Lower lobe of right lung (tissue), 2 donors: Measurements from ENCODE around the gene FHAD1. TPM values are rescaled to one million over a fixed set of nuclear protein-coding genes. Genes with fewer than 3 reads are reported as not detected.

ENCODE experiments used
- ATAC-seq, 2 donors: fragments of 200-7000 bp; cut with Tn5 transposase; one replicate each; pipeline ENCODE4 v1.9.1; 2020 to 2022; ENCODE audit warnings: mild to moderate bottlenecking in 2 of 2, moderate library complexity in 2 of 2
- DNase-seq: peaks from one replicate; pipeline ENCODE4 v3.0.0-alpha.2; 2020
- H3K27ac ChIP-seq: fragments of 200-600 bp; one replicate; pipeline ENCODE4 v1.8.0; 2022
- H3K27me3 ChIP-seq: fragments of 200-600 bp; one replicate; pipeline ENCODE4 v1.8.0; 2022; ENCODE audit warnings: low read depth
- H3K36me3 ChIP-seq: fragments of 200-600 bp; one replicate; pipeline ENCODE4 v1.8.0; 2022; ENCODE audit warnings: mild to moderate bottlenecking
- H3K4me1 ChIP-seq: fragments of 200-600 bp; one replicate; pipeline ENCODE4 v1.8.0; 2022
- H3K4me3 ChIP-seq: fragments of 200-600 bp; one replicate; pipeline ENCODE4 v1.8.0; 2022; ENCODE audit warnings: mild to moderate bottlenecking
- H3K9me3 ChIP-seq: fragments of 200-600 bp; one replicate; pipeline ENCODE4 v1.8.0; 2022
- CTCF ChIP-seq: fragments of 200-600 bp; IDR thresholded peaks from one replicate; pipeline ENCODE4 v1.8.0; 2022; ENCODE audit warnings: antibody characterized with exemption, mild to moderate bottlenecking
- intact Hi-C: fragments of 100-400 bp; cut with DNase I; formaldehyde crosslinking; loops from one replicate; pipeline ENCODE4 v1.11.0; 2022
- total RNA-seq: library from RNA; stranded (reverse); fragmentation: NEBNext Ultra II Directional; extraction: Animal tissue kit (Norgen Biotek cat#: 25700); gene quantifications from one replicate; pipeline ENCODE4 v1.2.1, GENCODE V29; 2021
- donor health status: DM: no; HTN: yes; CAD: no; lungs with severe emphysema.

The FHAD1 gene
- total RNA-seq, 1 donor from 2014 or later: 14.3 TPM

GRCh38 chr1:15328351-15329103 lies 81.5 kb downstream of the FHAD1 start:
- intact Hi-C loops: loop anchor here (5.0 kb wide), 1 partner anchor 104 kb away; no protein-coding TSS in a partner anchor

GRCh38 chr1:15329104-15329820 lies 82.2 kb downstream of the FHAD1 start:
- peak; percentile 33 for TF ChIP-seq CTCF
- peak; percentile 56 for DNase-seq
- Histone ChIP-seq H3K27me3 (no peaks in the 10 kb centered on the region), H3K4me3 (no peak overlapping the region), H3K27ac (no peak overlapping the region), H3K36me3 (no peaks in the 10 kb centered on the region), H3K9me3 (no peaks in the 10 kb centered on the region), H3K4me1 (peaks cover 23% of the 10 kb centered on the region)
- intact Hi-C loops: loop anchor here (5.0 kb wide), 1 partner anchor 103 kb away; no protein-coding TSS in a partner anchor
- peak in 1 of 2 donors; percentile 37 for ATAC-seq

More at GRCh38 chr1:15328351-15329103, 81.5 kb downstream of the FHAD1 start:
- peak; percentile 54 for DNase-seq
- H3K27ac ChIP-seq: no peak overlapping the region
- H3K4me1 ChIP-seq: peaks cover 23% of the 10 kb centered on the region
- peak overlapping the region; percentile 6 for H3K4me3 ChIP-seq
- H3K27me3 ChIP-seq: no peaks in the 10 kb centered on the region
- ATAC-seq: peak in 1 of 2 donors; percentile 40
- no peaks in the 10 kb centered on the region for H3K36me3 ChIP-seq
- H3K9me3 ChIP-seq: no peaks in the 10 kb centered on the region
- no peak for TF ChIP-seq CTCF

- ATAC-seq: no peak
- Histone ChIP-seq H3K36me3 (no peaks in the 10 kb centered on the region), H3K27me3 (no peaks in the 10 kb centered on the region), H3K4me3 (no peak overlapping the region), H3K27ac (no peak overlapping the region), H3K4me1 (peaks cover 23% of the 10 kb centered on the region), H3K9me3 (no peaks in the 10 kb centered on the region)
- intact Hi-C loops: no loop called here
- no peak for TF ChIP-seq CTCF
- DNase-seq: no peak
Measured at GRCh38 chr1:15330028-15330427, 83.0 kb downstream of the FHAD1 start.

- intact Hi-C loops: no loop called here
- Histone ChIP-seq H3K36me3 (no peaks in the 10 kb centered on the region), H3K4me1 (peaks cover 23% of the 10 kb centered on the region), H3K4me3 (no peak overlapping the region), H3K9me3 (no peaks in the 10 kb centered on the region), H3K27ac (no peak overlapping the region), H3K27me3 (no peaks in the 10 kb centered on the region)
- TF ChIP-seq CTCF: no peak
- no peak for DNase-seq
- ATAC-seq: no peak
Measured at GRCh38 chr1:15331180-15331579, 84.2 kb downstream of the FHAD1 start.

GRCh38 chr1:15331734-15332133 lies 84.7 kb downstream of the FHAD1 start:
- H3K4me1 ChIP-seq: peaks cover 24% of the 10 kb centered on the region
- no peak for TF ChIP-seq CTCF
- H3K27me3 ChIP-seq: no peaks in the 10 kb centered on the region
- no peak overlapping the region for H3K27ac ChIP-seq
- H3K4me3 ChIP-seq: no peak overlapping the region
- intact Hi-C loops: no loop called here
- H3K9me3 ChIP-seq: no peaks in the 10 kb centered on the region
- ATAC-seq: no peak
- no peak for DNase-seq
- H3K36me3 ChIP-seq: no peaks in the 10 kb centered on the region
